Measurements from ENCODE around the gene EP400. TPM values are rescaled to one million over a fixed set of nuclear protein-coding genes. Genes with fewer than 3 reads are reported as not detected.
A peak's percentile ranks its signal among the peaks of the same experiment; 100 is the strongest.

EP400 gene
- total RNA-seq, 6 donors from 2014 or later = 21.7 to 61.8 (median 40.4) TPM

DNA sequence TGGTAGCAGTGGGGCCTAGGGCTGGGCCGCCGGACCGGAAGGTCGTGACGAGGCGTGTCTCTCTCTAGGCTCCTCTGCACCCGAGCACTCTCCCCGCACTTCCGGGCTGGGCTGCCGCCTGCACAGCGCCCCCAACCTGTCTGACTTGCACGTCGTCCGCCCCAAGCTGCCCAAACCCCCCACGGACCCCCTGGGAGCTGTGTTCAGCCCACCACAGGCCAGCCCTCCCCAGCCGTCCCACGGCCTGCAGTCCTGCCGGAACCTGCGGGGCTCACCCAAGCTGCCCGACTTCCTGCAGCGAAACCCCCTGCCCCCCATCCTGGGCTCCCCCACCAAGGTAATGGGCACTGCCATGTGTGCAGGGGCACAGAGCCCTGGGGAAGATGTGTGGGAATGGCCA, 33.9 kb upstream of the EP400 start:
- Histone ChIP-seq H3K36me3 (peaks cover 39 to 93% (median 82%) of the 10 kb centered on the region in 4 donors), H3K9me3 (no peaks in the 10 kb centered on the region), H3K4me1 (peaks cover 7 to 11% (median 9%) of the 10 kb centered on the region in 4 donors), H3K4me3 (no peak overlapping the region), H3K27me3 (no peaks in the 10 kb centered on the region), H3K27ac (no peak overlapping the region)
- 95 to 100% methylated on average over 3 to 21 of the region's 21 CpGs for WGBS, 2 donors
- TF ChIP-seq POLR2AphosphoS5 (IDR thresholded peaks at IDR 0.05) (no peak), POLR2A (IDR thresholded peaks at IDR 0.05) (no peak), EP300 (IDR thresholded peaks at IDR 0.05) (no peak)
- TF ChIP-seq, protein P1, sequence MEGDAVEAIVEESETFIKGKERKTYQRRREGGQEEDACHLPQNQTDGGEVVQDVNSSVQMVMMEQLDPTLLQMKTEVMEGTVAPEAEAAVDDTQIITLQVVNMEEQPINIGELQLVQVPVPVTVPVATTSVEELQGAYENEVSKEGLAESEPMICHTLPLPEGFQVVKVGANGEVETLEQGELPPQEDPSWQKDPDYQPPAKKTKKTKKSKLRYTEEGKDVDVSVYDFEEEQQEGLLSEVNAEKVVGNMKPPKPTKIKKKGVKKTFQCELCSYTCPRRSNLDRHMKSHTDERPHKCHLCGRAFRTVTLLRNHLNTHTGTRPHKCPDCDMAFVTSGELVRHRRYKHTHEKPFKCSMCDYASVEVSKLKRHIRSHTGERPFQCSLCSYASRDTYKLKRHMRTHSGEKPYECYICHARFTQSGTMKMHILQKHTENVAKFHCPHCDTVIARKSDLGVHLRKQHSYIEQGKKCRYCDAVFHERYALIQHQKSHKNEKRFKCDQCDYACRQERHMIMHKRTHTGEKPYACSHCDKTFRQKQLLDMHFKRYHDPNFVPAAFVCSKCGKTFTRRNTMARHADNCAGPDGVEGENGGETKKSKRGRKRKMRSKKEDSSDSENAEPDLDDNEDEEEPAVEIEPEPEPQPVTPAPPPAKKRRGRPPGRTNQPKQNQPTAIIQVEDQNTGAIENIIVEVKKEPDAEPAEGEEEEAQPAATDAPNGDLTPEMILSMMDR (IDR thresholded peaks at IDR 0.05) = no peak
- no peak for ATAC-seq (ENCODE audit: low FRiP score in 2 of 2)
- peak in 1 of 2 donors; percentile 64 for DNase-seq

DNA sequence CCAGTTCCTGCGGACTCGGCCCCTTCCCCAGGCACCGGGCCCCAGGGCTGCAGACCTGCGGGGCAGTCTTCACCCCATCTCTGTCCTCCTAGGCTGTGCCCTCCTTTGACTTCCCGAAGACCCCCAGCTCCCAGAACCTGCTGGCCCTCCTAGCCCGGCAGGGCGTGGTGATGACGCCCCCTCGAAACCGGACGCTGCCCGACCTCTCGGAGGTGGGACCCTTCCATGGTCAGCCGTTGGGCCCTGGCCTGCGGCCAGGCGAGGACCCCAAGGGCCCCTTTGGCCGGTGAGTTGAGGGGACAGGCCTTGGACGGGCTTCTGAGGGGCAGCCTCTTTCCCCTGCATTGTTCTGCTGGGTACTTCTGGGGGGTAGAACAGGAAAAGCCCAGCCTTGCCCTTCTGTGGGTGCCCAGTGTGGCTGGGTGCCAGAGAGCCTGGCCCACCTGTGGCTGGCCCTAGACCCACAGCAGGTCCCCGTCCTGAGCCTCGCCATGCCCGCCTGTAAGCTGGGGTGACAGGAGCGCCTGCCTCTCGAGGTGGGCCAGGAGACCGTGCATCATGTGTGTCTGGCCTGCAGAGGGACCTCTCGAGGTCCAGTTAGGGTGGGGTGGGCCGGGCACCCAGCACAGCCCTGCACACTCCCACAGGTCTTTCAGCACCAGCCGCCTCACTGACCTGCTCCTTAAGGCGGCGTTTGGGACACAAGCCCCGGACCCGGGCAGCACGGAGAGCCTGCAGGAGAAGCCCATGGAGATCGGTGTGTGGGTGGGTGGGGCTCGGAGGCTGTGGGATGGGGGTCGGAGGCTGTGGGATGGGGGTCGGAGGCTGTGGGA, 33.2 kb upstream of the EP400 start:
- H3K9me3 ChIP-seq = no peaks in the 10 kb centered on the region
- DNase-seq (peak in 1 of 2 donors; percentile 70), ATAC-seq (ENCODE audit: low FRiP score in 2 of 2) (no peak)
- H3K27ac ChIP-seq = no peak overlapping the region
- H3K4me3 ChIP-seq = no peak overlapping the region
- no peaks in the 10 kb centered on the region for H3K27me3 ChIP-seq
- H3K36me3 ChIP-seq = peaks cover 35 to 93% (median 82%) of the 10 kb centered on the region in 4 donors
- TF ChIP-seq, protein P1 (IDR thresholded peaks at IDR 0.05) = no peak
- TF ChIP-seq EP300 (IDR thresholded peaks at IDR 0.05) (no peak), POLR2A (IDR thresholded peaks at IDR 0.05) (no peak), POLR2AphosphoS5 (IDR thresholded peaks at IDR 0.05) (no peak)
- 89 to 95% methylated on average over 12 to 30 of the region's 36 CpGs for WGBS, 2 donors
- H3K4me1 ChIP-seq = peaks cover 7 to 11% (median 9%) of the 10 kb centered on the region in 4 donors

DNA sequence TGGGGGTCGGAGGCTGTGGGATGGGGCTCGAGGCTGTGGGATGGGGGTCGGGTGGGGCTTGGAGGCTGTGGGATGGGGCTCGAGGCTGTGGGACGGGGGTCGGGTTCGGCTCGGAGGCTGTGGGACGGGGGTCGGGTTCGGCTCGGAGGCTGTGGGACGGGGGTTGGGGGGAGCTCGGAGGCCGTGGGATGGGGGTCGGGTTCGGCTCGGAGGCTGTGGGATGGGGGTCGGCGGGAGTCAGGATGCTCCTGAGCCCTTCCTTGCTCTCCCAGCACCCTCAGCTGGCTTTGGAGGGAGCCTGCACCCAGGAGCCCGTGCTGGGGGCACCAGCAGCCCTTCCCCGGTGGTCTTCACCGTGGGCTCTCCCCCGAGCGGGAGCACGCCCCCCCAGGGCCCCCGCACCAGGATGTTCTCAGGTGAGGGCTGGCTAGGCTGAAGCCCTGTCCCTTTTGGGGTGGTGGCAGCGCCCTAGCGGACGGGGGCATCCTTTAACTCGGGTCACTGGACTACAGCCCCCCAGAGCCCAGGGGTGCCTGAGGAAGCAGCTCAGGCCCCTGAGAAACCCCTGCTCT, 32.5 kb upstream of the EP400 start:
- Histone ChIP-seq H3K27ac (no peak overlapping the region), H3K9me3 (no peaks in the 10 kb centered on the region), H3K36me3 (peaks cover 32 to 93% (median 80%) of the 10 kb centered on the region in 4 donors), H3K4me3 (no peak overlapping the region), H3K27me3 (no peaks in the 10 kb centered on the region), H3K4me1 (peaks cover 5 to 6% (median 6%) of the 10 kb centered on the region in 4 donors)
- no peak for ATAC-seq (ENCODE audit: low FRiP score in 2 of 2)
- DNase-seq = peak in 1 of 2 donors; percentile 86
- WGBS, 2 donors = 79 to 80% methylated on average over 2 to 20 of the region's 31 CpGs
- no peak for TF ChIP-seq POLR2A (IDR thresholded peaks at IDR 0.05)
- no peak for TF ChIP-seq EP300 (IDR thresholded peaks at IDR 0.05)
- TF ChIP-seq POLR2AphosphoS5 (IDR thresholded peaks at IDR 0.05) = no peak
- TF ChIP-seq, protein P1 (IDR thresholded peaks at IDR 0.05) = no peak

DNA sequence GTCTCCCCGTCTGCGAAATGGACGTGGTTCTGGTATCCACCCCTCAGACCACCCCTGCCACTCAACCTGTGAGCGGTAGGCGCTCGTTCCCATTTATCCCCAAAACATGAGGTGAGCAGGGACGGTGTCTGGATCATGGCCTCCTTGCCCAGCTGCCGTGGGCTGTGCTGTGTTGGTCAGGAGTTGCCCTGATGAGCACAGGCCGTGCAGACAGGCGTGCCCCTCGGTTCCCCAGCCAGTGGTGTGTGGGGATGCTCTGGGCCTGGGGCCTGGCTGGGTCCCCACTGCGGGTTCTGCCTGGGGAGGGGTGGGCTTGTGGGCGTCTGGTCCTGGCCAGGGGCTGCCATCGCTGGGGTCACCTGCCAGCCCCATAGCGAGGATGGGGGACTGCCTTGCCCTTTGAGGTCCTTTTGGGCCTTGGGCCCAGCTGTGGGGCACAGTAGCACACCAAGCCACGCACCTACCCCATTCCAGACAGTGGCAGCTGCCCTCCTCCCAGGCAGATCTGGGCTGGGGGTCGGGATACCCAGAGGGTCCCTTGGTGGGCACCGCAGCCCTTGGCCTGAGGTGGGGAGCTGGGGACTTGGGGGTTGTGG, 31.9 kb upstream of the EP400 start:
- Histone ChIP-seq H3K27ac (no peak overlapping the region), H3K4me3 (no peak overlapping the region), H3K4me1 (peaks cover 0 to 1% (median 0%) of the 10 kb centered on the region in 4 donors), H3K36me3 (peaks cover 32 to 93% (median 79%) of the 10 kb centered on the region in 4 donors), H3K27me3 (no peaks in the 10 kb centered on the region), H3K9me3 (no peaks in the 10 kb centered on the region)
- no peak for ATAC-seq (ENCODE audit: low FRiP score in 2 of 2)
- WGBS, 2 donors = 93 to 97% methylated on average over 16 to 17 of the region's 18 CpGs
- TF ChIP-seq POLR2AphosphoS5 (IDR thresholded peaks at IDR 0.05) (no peak), EP300 (IDR thresholded peaks at IDR 0.05) (no peak), POLR2A (IDR thresholded peaks at IDR 0.05) (no peak)
- TF ChIP-seq, protein P1 (IDR thresholded peaks at IDR 0.05) = no peak
- peak in 1 of 2 donors; percentile 75 for DNase-seq

All from upper lobe of left lung (tissue), 6 donors.